Measurements from ENCODE around the gene NEUROD2. TPM values are rescaled to one million over a fixed set of nuclear protein-coding genes. Genes with fewer than 3 reads are reported as not detected.

The NEUROD2 gene
- total RNA-seq, 1 donor from 2014 or later, result not detected

GRCh38 chr17:39617100-39617445 lies 9.4 kb upstream of the NEUROD2 start:
- no peaks in the 10 kb centered on the region for H3K9me3 Mint-ChIP-seq
- no peak overlapping the region for H3K27ac Mint-ChIP-seq (ENCODE audit: unreplicated experiment)
- H3K36me3 Mint-ChIP-seq (ENCODE audit: low read depth), result no peaks in the 10 kb centered on the region
- H3K27me3 Mint-ChIP-seq (ENCODE audit: low read depth), result peaks cover 92% of the 10 kb centered on the region
- no peak for DNase-seq (ENCODE audit: low read depth, low spot score)
- peaks cover 8% of the 10 kb centered on the region for H3K4me1 Mint-ChIP-seq
- peak overlapping the region; percentile 56 for H3K4me3 Mint-ChIP-seq
- TF ChIP-seq, protein P1, sequence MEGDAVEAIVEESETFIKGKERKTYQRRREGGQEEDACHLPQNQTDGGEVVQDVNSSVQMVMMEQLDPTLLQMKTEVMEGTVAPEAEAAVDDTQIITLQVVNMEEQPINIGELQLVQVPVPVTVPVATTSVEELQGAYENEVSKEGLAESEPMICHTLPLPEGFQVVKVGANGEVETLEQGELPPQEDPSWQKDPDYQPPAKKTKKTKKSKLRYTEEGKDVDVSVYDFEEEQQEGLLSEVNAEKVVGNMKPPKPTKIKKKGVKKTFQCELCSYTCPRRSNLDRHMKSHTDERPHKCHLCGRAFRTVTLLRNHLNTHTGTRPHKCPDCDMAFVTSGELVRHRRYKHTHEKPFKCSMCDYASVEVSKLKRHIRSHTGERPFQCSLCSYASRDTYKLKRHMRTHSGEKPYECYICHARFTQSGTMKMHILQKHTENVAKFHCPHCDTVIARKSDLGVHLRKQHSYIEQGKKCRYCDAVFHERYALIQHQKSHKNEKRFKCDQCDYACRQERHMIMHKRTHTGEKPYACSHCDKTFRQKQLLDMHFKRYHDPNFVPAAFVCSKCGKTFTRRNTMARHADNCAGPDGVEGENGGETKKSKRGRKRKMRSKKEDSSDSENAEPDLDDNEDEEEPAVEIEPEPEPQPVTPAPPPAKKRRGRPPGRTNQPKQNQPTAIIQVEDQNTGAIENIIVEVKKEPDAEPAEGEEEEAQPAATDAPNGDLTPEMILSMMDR (conservative IDR thresholded peaks at IDR 0.05), result no peak

DNA sequence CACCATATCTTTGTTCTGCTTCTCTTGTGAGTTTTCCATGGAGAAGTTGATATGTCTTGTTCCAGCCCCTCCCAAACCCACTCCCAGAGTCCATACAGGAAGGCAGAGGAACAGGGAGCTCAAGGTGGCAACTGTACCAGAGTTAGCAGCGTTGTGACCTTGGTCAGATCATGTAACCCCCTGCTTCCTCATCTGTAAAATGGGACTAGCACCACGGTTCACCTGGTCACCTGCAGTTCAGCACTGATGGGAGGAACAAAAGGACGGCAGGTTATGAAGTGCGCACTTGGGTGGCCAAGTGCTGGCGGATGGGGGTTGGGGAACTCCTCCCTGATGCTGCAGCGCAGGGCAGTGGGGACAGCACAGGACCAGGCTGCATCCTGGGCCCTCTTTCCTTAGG lies 7.7 kb upstream of the NEUROD2 start:
- Mint-ChIP-seq H3K4me1 (peaks cover 5% of the 10 kb centered on the region), H3K9me3 (no peaks in the 10 kb centered on the region), H3K27ac (ENCODE audit: unreplicated experiment) (no peak overlapping the region), H3K27me3 (ENCODE audit: low read depth) (peaks cover 93% of the 10 kb centered on the region), H3K4me3 (peak overlapping the region; percentile 58), H3K36me3 (ENCODE audit: low read depth) (no peaks in the 10 kb centered on the region)
- no peak for DNase-seq (ENCODE audit: low read depth, low spot score)
- TF ChIP-seq, protein P1 (conservative IDR thresholded peaks at IDR 0.05), result no peak

DNA sequence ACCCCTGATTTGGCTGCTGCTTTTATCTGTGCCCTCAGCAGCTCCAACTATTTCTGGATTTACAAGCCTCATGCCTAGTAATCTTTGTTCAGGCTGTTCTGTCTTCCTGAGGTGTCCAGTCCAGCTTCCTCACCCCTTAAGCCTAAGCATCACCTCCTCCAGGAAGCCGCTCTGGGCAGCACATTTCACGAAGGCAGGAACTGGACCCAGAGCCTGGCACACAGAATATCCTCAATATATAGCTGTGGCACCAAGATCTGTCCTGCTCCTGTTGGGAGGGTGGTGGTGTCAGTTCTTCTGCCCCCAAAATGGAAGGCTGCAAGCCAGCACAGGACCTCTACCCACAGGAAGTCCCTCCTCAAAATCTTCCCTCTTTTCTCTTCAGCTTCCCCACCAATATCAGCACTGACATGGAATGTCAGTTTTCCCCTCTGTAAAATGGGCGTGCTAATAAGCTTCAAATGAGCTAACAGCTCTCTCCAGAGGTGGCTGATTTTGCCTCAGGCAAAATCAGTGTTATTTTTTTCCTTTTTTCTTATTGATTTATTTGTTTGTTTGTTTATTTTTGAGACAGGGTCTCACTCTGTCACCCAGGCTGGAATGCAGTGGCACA lies 6.9 kb upstream of the NEUROD2 start:
- TF ChIP-seq, protein P1 (conservative IDR thresholded peaks at IDR 0.05), result no peak
- H3K27me3 Mint-ChIP-seq (ENCODE audit: low read depth), result peaks cover 93% of the 10 kb centered on the region
- H3K9me3 Mint-ChIP-seq, result no peaks in the 10 kb centered on the region
- no peak overlapping the region for H3K27ac Mint-ChIP-seq (ENCODE audit: unreplicated experiment)
- no peak for DNase-seq (ENCODE audit: low read depth, low spot score)
- peaks cover 5% of the 10 kb centered on the region for H3K4me1 Mint-ChIP-seq
- H3K36me3 Mint-ChIP-seq (ENCODE audit: low read depth), result no peaks in the 10 kb centered on the region
- no peak overlapping the region for H3K4me3 Mint-ChIP-seq

- Mint-ChIP-seq H3K27me3 (ENCODE audit: low read depth) (peaks cover 93% of the 10 kb centered on the region), H3K9me3 (no peaks in the 10 kb centered on the region), H3K4me3 (no peak overlapping the region), H3K27ac (ENCODE audit: unreplicated experiment) (no peak overlapping the region), H3K4me1 (no peaks in the 10 kb centered on the region), H3K36me3 (ENCODE audit: low read depth) (no peaks in the 10 kb centered on the region)
- DNase-seq (ENCODE audit: low read depth, low spot score), result no peak
- TF ChIP-seq, protein P1 (conservative IDR thresholded peaks at IDR 0.05), result no peak
Measured at GRCh38 chr17:39612935-39613464, 5.3 kb upstream of the NEUROD2 start.

GRCh38 chr17:39612291-39612894 lies 4.7 kb upstream of the NEUROD2 start:
- H3K4me3 Mint-ChIP-seq, result no peak overlapping the region
- H3K27ac Mint-ChIP-seq (ENCODE audit: unreplicated experiment), result no peak overlapping the region
- no peaks in the 10 kb centered on the region for H3K9me3 Mint-ChIP-seq
- DNase-seq (ENCODE audit: low read depth, low spot score), result no peak
- H3K36me3 Mint-ChIP-seq (ENCODE audit: low read depth), result no peaks in the 10 kb centered on the region
- TF ChIP-seq, protein P1 (conservative IDR thresholded peaks at IDR 0.05), result no peak
- peaks cover 96% of the 10 kb centered on the region for H3K27me3 Mint-ChIP-seq (ENCODE audit: low read depth)
- H3K4me1 Mint-ChIP-seq, result no peaks in the 10 kb centered on the region

Measured in neural crest cell (in vitro differentiated cells).